Mammary epithelial cell (primary cell): ENCODE measurements around the gene ICE1.

ENCODE experiments used
- EZH2 ChIP-seq: IDR thresholded peaks from 2 replicates; pipeline ENCODE4 v1.6.1; 2012; ENCODE audit warnings: low read length, inconsistent platforms, borderline replicate concordance
- TF ChIP-seq, protein P1 (sequence below), 2 donors: IDR thresholded peaks in 1 of 2; conservative IDR thresholded peaks in 1 of 2; 2 replicates each; pipeline ENCODE4 v1.5.1; 2011 to 2012; ENCODE audit warnings: inconsistent platforms in 2 of 2, low read length in 2 of 2, mild to moderate bottlenecking in 2 of 2, control low read depth in 1 of 2, low read depth in 1 of 2; ENCODE audit not compliant: insufficient read depth in 1 of 2; ENCODE audit errors: extremely low read depth in 1 of 2

- TF ChIP-seq, protein P1, sequence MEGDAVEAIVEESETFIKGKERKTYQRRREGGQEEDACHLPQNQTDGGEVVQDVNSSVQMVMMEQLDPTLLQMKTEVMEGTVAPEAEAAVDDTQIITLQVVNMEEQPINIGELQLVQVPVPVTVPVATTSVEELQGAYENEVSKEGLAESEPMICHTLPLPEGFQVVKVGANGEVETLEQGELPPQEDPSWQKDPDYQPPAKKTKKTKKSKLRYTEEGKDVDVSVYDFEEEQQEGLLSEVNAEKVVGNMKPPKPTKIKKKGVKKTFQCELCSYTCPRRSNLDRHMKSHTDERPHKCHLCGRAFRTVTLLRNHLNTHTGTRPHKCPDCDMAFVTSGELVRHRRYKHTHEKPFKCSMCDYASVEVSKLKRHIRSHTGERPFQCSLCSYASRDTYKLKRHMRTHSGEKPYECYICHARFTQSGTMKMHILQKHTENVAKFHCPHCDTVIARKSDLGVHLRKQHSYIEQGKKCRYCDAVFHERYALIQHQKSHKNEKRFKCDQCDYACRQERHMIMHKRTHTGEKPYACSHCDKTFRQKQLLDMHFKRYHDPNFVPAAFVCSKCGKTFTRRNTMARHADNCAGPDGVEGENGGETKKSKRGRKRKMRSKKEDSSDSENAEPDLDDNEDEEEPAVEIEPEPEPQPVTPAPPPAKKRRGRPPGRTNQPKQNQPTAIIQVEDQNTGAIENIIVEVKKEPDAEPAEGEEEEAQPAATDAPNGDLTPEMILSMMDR (conservative IDR thresholded peaks at IDR 0.05 in 1 of 2, IDR thresholded peaks at IDR 0.05 in 1 of 2; ENCODE audit: extremely low read depth in 1 of 2, insufficient read depth in 1 of 2, low read depth in 1 of 2, low read length in 2 of 2) = no peak
- no peak for TF ChIP-seq EZH2
Measured at GRCh38 chr5:5533927-5534326, 111.5 kb downstream of the ICE1 start.
